Sigmoid colon (tissue), 7 donors: ENCODE measurements around the gene ABAT. TPM values are rescaled to one million over a fixed set of nuclear protein-coding genes. Genes with fewer than 3 reads are reported as not detected.
A peak's percentile ranks its signal among the peaks of the same experiment; 100 is the strongest.

Experiments
- DNase-seq: peaks from one replicate; pipeline ENCODE4 v3.0.0-alpha.2; 2019
- H3K27ac ChIP-seq, 4 donors: fragments of 200-600 bp; sonication (generic); one replicate each; pipeline ENCODE4 v1.5.1; 2016 to 2019; ENCODE audit warnings: mild to moderate bottlenecking in 1 of 4
- H3K27me3 ChIP-seq, 3 donors: fragments of 200-600 bp; sonication (generic); one replicate each; pipeline ENCODE4 v1.5.1; 2019; ENCODE audit warnings: mild to moderate bottlenecking in 1 of 3
- H3K36me3 ChIP-seq, 4 donors: fragments of 200-600 bp; sonication (generic); one replicate each; pipeline ENCODE4 v1.5.1; 2016 to 2019
- H3K4me1 ChIP-seq, 4 donors: fragments of 200-600 bp; sonication (generic); one replicate each; pipeline ENCODE4 v1.5.1; 2017 to 2019
- H3K4me3 ChIP-seq, 4 donors: fragments of 200-600 bp; sonication (generic); one replicate each; pipeline ENCODE4 v1.5.1; 2017 to 2019; ENCODE audit warnings: mild to moderate bottlenecking in 2 of 4, moderate library complexity in 1 of 4
- H3K9me3 ChIP-seq, 4 donors: fragments of 200-600 bp in 3 of 4; sonication (generic) in 3 of 4; one replicate each; pipeline versions ENCODE4 v1.5.1 to v1.6.1; 2013 to 2019
- CTCF ChIP-seq, 4 experiments: fragments of 450-650 bp in 3 of 4; fragments of 200-600 bp in 1 of 4; IDR thresholded peaks; one replicate each; pipeline ENCODE4 v1.5.1; 2016 to 2019; ENCODE audit warnings: antibody characterized with exemption in 4 of 4, mild to moderate bottlenecking in 3 of 4, moderate library complexity in 2 of 4
- EP300 ChIP-seq, 4 donors: sonication (generic); formaldehyde crosslinking; IDR thresholded peaks; one replicate each; pipeline ENCODE4 v1.6.1; 2017; ENCODE audit warnings: antibody characterized with exemption in 4 of 4
- POLR2A ChIP-seq, 2 donors: fragments of 450-650 bp; IDR thresholded peaks; one replicate each; pipeline ENCODE4 v1.6.1; 2016; ENCODE audit warnings: antibody characterized with exemption in 2 of 2, mild to moderate bottlenecking in 2 of 2, moderate library complexity in 2 of 2
- POLR2AphosphoS5 ChIP-seq, 4 donors: sonication (generic); formaldehyde crosslinking; IDR thresholded peaks; one replicate each; pipeline ENCODE4 v1.6.1; 2017; ENCODE audit warnings: antibody characterized with exemption in 4 of 4
- WGBS, 2 donors: extraction: QIAGEN DNeasy Blood & Tissue Kit; methylation state at CpG; one replicate each; pipeline ENCODE4 v1.1.7; 2013; 5-methylcytosine and 5-hydroxymethylcytosine counted together
- intact Hi-C: fragments of 100-400 bp; cut with DNase I; formaldehyde crosslinking; loops from one replicate; pipeline ENCODE4 v1.15.1; 2023
- polyA plus RNA-seq, 3 donors: library from polyadenylated mRNA; stranded (reverse); fragments of 200-250 nt; gene quantifications; one replicate each; pipeline ENCODE4 v1.2.3, GENCODE V29; 2013
- total RNA-seq, 4 donors: library from RNA; depleted of rRNA; stranded (reverse); fragments of >200 nt; gene quantifications; one replicate each; pipeline ENCODE4 v1.1.0, GENCODE V29; 2016
- donor health status: healthy with polysubstance abuse.
- donor health status: Bipolar disorder and iron deficiency.
- donor health status: healthy.

The ABAT gene
- total and polyA plus RNA-seq, 7 donors = 4.1 to 12.0 (median 8.2) TPM

GRCh38 chr16:8729779-8730334, 55.4 kb downstream of the ABAT start:
- DNase-seq = peak; percentile 25
- 76 to 91% methylated on average over 8 of the region's 8 CpGs for WGBS, 2 donors
- Histone ChIP-seq H3K27me3 (no peaks in the 10 kb centered on the region), H3K36me3 (no peaks in the 10 kb centered on the region), H3K9me3 (no peaks in the 10 kb centered on the region), H3K27ac (no peak overlapping the region), H3K4me1 (no peaks in the 10 kb centered on the region), H3K4me3 (no peak overlapping the region)
- no peak for TF ChIP-seq POLR2A (IDR thresholded peaks at IDR 0.05)
- no peak for TF ChIP-seq EP300 (IDR thresholded peaks at IDR 0.05)
- no peak for TF ChIP-seq CTCF (IDR thresholded peaks at IDR 0.05)
- no peak for TF ChIP-seq POLR2AphosphoS5 (IDR thresholded peaks at IDR 0.05)
- intact Hi-C loops = no loop called here

GRCh38 chr16:8730335-8730915, 56.0 kb downstream of the ABAT start:
- no peak overlapping the region for H3K27ac ChIP-seq
- no peak overlapping the region for H3K4me3 ChIP-seq
- H3K9me3 ChIP-seq = no peaks in the 10 kb centered on the region
- peak; percentile 37 for DNase-seq
- TF ChIP-seq POLR2AphosphoS5 (IDR thresholded peaks at IDR 0.05) (no peak), EP300 (IDR thresholded peaks at IDR 0.05) (no peak), POLR2A (IDR thresholded peaks at IDR 0.05) (no peak), CTCF (IDR thresholded peaks at IDR 0.05) (no peak)
- intact Hi-C loops = no loop called here
- H3K4me1 ChIP-seq = no peaks in the 10 kb centered on the region
- 89 to 91% methylated on average over 8 of the region's 8 CpGs for WGBS, 2 donors
- no peaks in the 10 kb centered on the region for H3K36me3 ChIP-seq
- H3K27me3 ChIP-seq = no peaks in the 10 kb centered on the region

GRCh38 chr16:8733849-8734540, 59.6 kb downstream of the ABAT start:
- Histone ChIP-seq H3K4me1 (no peaks in the 10 kb centered on the region), H3K27ac (no peak overlapping the region), H3K4me3 (no peak overlapping the region), H3K36me3 (peaks cover 0 to 8% (median 0%) of the 10 kb centered on the region in 4 donors), H3K9me3 (no peaks in the 10 kb centered on the region), H3K27me3 (no peaks in the 10 kb centered on the region)
- no peak for TF ChIP-seq EP300 (IDR thresholded peaks at IDR 0.05)
- TF ChIP-seq CTCF (IDR thresholded peaks at IDR 0.05) = no peak
- no peak for TF ChIP-seq POLR2A (IDR thresholded peaks at IDR 0.05)
- no peak for TF ChIP-seq POLR2AphosphoS5 (IDR thresholded peaks at IDR 0.05)
- no peak for DNase-seq
- intact Hi-C loops = no loop called here
- 90 to 91% methylated on average over 5 of the region's 5 CpGs for WGBS, 2 donors

- 96 to 99% methylated on average over 5 of the region's 5 CpGs for WGBS, 2 donors
- Histone ChIP-seq H3K4me3 (no peak overlapping the region), H3K27me3 (no peaks in the 10 kb centered on the region), H3K4me1 (no peaks in the 10 kb centered on the region), H3K27ac (no peak overlapping the region), H3K36me3 (peaks cover 0 to 8% (median 0%) of the 10 kb centered on the region in 4 donors), H3K9me3 (no peaks in the 10 kb centered on the region)
- TF ChIP-seq CTCF (IDR thresholded peaks at IDR 0.05) (no peak), POLR2A (IDR thresholded peaks at IDR 0.05) (no peak), EP300 (IDR thresholded peaks at IDR 0.05) (no peak), POLR2AphosphoS5 (IDR thresholded peaks at IDR 0.05) (no peak)
- peak; percentile 37 for DNase-seq
- intact Hi-C loops = no loop called here
Observed at GRCh38 chr16:8735574-8735973, 61.2 kb downstream of the ABAT start.
